ENCODE results near the gene HDDC2. TPM values are rescaled to one million over a fixed set of nuclear protein-coding genes. Genes with fewer than 3 reads are reported as not detected.

Gene HDDC2
- total and polyA plus RNA-seq, 2 of the 8 experiments (the other 6 are each of a cell fraction or from before 2014, with no cell fraction given): 89.3 to 129 TPM

DNA sequence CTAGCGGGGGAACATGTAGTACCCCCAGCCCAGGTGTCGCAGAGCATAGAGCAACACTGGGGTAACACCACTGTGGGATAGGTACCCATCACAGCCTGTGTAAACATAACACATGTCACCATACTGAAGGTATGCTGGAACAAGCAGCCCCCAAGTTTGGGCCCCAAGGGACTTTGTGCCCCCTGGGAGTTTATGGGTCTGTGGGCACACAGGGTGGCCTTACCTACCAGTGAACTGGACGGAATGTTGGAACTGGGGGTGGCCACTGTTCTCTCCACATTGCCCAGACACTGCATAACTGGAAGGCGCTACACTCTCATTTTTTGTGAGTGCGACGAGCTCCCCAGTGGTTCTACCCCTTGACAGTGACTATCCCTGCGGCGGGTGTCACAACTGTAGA is 28.5 kb downstream of the HDDC2 start (continued):
- TF ChIP-seq, protein P1, sequence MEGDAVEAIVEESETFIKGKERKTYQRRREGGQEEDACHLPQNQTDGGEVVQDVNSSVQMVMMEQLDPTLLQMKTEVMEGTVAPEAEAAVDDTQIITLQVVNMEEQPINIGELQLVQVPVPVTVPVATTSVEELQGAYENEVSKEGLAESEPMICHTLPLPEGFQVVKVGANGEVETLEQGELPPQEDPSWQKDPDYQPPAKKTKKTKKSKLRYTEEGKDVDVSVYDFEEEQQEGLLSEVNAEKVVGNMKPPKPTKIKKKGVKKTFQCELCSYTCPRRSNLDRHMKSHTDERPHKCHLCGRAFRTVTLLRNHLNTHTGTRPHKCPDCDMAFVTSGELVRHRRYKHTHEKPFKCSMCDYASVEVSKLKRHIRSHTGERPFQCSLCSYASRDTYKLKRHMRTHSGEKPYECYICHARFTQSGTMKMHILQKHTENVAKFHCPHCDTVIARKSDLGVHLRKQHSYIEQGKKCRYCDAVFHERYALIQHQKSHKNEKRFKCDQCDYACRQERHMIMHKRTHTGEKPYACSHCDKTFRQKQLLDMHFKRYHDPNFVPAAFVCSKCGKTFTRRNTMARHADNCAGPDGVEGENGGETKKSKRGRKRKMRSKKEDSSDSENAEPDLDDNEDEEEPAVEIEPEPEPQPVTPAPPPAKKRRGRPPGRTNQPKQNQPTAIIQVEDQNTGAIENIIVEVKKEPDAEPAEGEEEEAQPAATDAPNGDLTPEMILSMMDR (IDR thresholded peaks at IDR 0.05; ENCODE audit: control extremely low read depth in 1 of 3, insufficient read depth in 1 of 3, low read depth in 1 of 3, low read length in 3 of 3): no peak
- TF ChIP-seq NANOG (IDR thresholded peaks at IDR 0.05; ENCODE audit: insufficient read depth, low read depth, low read length, poor library complexity, severe bottlenecking) (no peak), FOSL1 (IDR thresholded peaks at IDR 0.05; ENCODE audit: insufficient read depth, low read depth, low read length) (no peak)

Measured in H1 (cell line).